CD4-positive, alpha-beta T cell treated with Interleukin-2 at 100 ng/mL for 4 hours (primary cell): ENCODE results near the gene UROC1.

Experiments
- DNase-seq: peaks from one replicate; pipeline ENCODE4 v3.0.0-alpha.2; 2020; ENCODE audit warnings: low spot score

The UROC1 gene

DNA sequence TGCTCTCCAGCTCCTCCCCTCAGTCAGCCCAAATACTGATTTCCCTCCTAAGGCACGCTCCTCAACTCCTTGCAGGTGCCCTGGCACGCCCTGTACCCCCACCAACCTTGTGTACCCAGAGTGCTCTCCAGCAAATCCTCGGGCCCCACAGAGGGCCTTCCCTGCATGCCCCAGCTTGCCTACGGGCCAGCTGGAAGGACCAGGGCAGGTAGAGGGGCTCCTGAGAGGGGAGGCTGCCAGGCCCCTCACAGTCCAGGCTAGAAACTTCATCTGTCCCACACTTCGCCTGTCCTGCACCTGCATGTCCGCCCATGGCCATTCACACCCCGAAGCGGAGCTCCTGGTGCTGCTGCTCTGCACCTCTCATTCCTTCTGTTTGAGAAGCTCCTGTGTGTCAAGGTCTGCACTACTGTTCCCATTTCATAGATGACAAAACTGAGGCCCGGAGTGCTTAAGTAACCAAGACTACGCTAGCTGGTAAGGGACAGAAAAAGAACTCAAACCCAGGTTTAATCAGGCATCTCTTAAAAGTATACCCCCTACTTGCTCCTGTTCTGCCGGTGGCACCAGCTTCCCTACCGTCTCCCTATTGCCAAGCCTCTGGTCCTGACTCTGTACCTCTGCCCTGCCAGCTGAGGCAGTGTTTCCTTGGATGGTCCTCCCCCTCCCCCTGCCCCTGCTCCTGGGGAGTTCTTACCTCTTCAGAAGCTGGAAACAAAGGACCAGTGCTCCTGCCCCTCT, 77.4 kb downstream of the UROC1 start:
- no peak for DNase-seq

DNA sequence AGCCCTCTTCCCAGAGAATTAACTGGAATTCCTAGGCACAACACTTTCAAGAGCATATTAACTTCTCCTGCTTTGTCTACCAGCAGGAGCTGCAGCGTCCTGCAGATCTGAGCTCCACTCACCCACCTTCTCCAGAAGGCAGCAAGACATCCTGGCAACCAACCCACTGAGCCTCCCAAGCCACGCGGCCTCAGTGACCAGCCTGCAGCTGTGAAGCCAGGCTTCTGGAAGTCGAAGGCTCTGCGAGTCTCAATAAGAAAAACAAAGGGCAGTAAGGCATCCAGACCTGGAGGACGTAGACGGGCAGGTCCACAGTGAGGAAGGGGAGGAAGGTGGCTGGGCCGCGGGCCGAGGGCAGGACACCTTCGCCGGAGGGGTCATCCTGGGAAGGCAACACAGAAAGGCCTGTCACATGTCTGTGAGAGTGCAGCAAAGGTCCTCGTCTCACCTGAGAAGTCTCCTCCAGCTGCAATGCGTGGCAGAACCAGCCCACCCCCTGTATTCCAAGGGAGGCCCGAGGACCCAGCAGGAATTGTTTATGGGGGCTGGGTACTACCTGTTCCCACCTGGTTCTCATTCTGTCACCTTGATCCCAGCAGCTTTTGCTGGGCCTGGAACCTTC, 78.1 kb downstream of the UROC1 start:
- DNase-seq, result no peak

GRCh38 chr3:126438746-126439145, 78.8 kb downstream of the UROC1 start:
- DNase-seq, result no peak

DNA sequence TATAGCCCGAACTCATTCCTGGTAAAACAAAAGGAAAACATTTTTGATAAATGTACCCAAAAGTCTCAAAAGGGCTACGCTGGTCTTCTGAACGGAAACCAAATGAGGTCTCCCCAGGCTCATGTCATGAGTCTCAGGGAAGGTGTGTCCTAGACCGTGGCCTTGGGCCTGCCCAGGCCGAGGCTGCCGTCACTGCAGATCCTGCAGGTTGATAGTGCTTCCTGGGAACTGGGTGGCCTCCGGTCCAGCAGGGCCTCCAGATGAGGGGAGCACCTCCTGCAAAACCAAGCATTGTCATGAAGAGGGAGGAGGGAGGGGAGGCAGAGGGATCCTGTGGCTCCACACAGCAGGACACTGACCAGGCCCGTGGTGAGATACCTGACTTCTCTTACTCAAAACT, 79.4 kb downstream of the UROC1 start:
- no peak for DNase-seq

DNA sequence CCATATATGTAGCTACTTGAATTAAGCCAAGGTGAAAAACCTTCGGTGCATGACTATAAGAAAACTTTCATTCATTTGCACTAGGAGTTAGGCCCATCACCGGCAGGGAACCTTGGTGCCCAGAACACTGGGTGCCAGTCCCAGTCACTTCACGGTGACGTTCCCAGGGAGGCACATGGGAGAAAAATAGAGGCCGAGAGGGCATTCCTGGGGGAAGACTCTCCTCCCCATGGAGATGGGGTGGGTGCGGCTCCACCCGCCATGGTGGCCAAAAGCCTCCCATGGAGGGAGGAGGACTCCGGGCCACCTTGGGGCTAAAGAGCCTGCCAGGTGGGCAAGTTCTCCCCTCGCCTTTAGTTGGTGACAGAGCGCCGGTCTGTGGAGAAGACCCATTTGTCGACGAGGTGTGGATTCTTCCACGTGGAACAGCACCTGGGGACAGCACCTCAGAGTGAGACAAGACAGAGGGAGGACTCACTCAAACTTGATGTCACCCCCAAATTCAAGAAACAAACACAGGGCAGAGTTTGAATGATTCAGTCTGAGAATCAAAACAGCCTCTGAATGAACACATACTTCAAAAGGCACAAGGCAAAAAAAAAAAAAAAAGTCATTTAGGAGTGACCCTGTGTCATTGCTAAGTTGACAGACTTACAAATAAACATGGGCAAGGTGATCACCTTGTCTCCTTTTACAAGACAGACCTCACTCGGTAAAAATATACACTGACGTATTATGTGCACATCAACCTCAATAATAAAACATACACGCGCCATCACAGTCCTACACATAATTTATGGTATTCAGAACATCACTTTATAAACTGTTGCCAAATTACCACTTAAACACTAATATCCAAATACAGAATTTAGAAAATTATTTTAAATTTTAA, 80.5 kb downstream of the UROC1 start:
- DNase-seq, result no peak

- DNase-seq, result no peak
Measured at GRCh38 chr3:126435456-126436315, 81.9 kb downstream of the UROC1 start.

- no peak for DNase-seq
Measured at GRCh38 chr3:126434931-126435411, 82.6 kb downstream of the UROC1 start.

DNA sequence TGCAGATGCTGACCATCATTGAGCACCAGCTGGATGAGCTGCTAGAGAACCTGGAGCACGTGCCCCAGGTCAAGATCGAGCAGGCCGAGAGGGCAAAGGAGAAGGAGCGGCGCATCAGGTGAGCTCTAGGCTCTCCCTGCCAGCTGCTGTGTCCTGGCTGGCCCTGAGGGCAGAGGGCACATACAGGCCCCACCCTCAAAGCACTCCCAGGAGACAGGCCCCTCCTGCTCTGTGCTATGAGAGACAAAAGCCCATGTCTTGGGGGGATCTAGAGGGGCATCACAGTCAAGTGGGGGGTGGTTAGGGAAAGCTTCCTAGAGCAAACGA, 83.3 kb downstream of the UROC1 start:
- no peak for DNase-seq

DNA sequence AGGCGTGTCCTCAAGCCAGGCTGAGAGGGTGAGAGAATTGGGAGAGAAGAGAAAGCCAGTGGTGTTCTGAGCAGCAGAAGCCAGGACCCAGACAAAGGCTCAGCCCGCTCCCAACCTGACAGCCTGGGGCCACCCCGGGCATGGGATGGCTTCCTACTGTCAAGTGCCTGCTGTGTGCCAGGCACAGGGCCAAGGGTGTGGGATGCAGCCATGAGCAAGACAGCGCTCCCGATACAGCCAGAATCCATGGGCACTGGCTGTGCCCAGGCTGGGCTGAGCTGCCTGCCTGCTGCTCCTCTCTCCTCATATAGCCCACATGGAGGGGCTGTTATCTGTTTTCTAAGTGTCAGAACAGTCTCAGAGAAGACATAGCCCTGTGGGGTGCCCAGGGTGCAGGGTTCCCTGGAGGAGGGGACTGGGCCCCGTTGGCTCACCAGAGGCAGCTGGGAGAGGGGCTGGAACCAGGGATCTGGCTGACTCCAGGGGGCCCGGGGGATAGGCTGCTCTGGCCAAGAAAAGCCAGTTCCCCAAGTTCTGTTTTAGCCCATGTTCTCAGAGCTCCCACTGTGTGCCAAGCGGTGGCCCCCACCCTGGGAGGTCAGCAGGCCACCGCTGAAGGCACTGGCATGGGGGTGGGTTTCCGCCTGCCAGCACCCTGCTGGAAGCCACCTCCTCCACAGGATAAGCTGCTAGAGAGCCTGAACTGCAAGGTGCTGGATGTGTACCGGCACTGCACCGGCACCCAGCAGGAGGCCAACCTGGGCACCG, 83.9 kb downstream of the UROC1 start:
- DNase-seq, result no peak

DNA sequence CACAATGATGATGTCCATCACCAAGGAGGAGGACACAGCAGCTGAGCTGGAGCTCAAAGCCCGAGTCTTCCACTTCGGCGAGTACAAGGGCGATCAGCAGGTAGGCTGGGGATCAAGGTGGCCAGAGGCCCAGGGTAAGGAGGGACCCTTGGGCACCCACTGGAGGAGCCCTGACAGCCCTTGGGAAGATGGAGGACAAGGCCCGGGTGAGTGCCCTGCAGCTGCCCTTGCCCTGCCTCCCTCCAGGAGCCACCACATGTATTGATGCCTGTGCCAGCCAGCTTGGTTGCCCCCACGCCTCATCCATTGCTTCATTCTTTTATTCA, 84.5 kb downstream of the UROC1 start:
- DNase-seq, result no peak

DNA sequence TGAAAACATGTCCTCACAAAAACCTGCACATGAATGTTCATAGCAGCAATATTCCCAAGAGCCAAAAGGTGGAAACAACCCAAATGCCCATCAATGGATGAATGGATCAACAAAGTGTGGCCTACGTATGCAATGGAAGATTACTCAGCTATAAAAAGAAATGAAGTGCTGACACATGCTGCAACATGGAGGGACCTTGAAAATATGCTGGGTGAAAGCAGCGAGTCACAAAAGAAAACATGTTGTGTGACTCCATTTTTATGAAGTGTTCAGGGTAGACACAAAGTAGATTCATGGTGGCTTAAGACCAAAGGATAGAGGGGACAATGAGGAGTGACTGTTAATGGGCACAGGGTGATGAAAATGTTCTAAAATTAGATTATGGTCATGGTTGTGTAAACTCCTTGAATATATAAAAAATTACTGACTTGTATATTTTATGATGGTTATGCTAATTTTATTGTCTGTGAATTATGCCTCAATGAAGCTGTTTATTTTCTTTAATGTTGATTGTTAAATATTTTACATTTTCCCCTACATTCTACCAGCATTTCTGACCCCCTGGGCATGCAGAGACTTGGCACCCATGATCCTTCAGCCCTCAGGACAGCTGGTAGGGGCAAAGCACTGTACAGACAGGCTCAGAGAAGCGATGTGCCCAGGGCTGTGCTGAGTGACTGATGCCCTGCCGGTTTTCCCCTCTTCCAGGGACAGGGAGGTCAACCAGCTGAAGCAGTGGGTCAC, 85.0 kb downstream of the UROC1 start:
- DNase-seq, result no peak
